ENCODE measurements around the gene RSPRY1. TPM values are rescaled to one million over a fixed set of nuclear protein-coding genes. Genes with fewer than 3 reads are reported as not detected.
"Not testable (repeated sequence)": the region's sequence is repeated elsewhere in the genome, so short reads cannot be mapped to it uniquely, and the experiment has no call there.

RSPRY1 gene
- total RNA-seq, 4 donors from 2014 or later = 28.2 to 31.8 (median 29.5) TPM

GRCh38 chr16:57273826-57274225 is 87.7 kb downstream of the RSPRY1 start:
- Histone ChIP-seq H3K4me3 (no peak overlapping the region), H3K36me3 (no peaks in the 10 kb centered on the region), H3K9me3 (no peaks in the 10 kb centered on the region), H3K27ac (no peak overlapping the region), H3K4me1 (peaks cover 0 to 7% (median 0%) of the 10 kb centered on the region in 3 donors), H3K27me3 (peaks cover 9% of the 10 kb centered on the region)
- 85 to 100% methylated on average over 2 to 5 of the region's 5 CpGs for WGBS, 2 donors (ENCODE audit: low coverage in 1 of 2)
- TF ChIP-seq EP300 (IDR thresholded peaks at IDR 0.05) = no peak
- TF ChIP-seq CTCF (IDR thresholded peaks at IDR 0.05) = no peak
- TF ChIP-seq POLR2AphosphoS5 (IDR thresholded peaks at IDR 0.05) = no peak
- ATAC-seq = no peak

GRCh38 chr16:57275946-57276345 is 89.8 kb downstream of the RSPRY1 start:
- not testable (repeated sequence) for H3K27me3 ChIP-seq, ATAC-seq, H3K4me3 ChIP-seq, H3K4me1 ChIP-seq, H3K9me3 ChIP-seq, H3K36me3 ChIP-seq
- 56 to 94% methylated on average over 2 to 3 of the region's 5 CpGs for WGBS, 2 donors (ENCODE audit: low coverage in 1 of 2)
- H3K27ac ChIP-seq = peak overlapping the region in 1 of 4 donors; percentile 22

GRCh38 chr16:57276596-57276995 is 90.5 kb downstream of the RSPRY1 start:
- Histone ChIP-seq H3K27me3 (no peaks in the 10 kb centered on the region), H3K36me3 (no peaks in the 10 kb centered on the region), H3K27ac (no peak overlapping the region), H3K9me3 (no peaks in the 10 kb centered on the region), H3K4me3 (no peak overlapping the region), H3K4me1 (peaks cover 0 to 7% (median 0%) of the 10 kb centered on the region in 3 donors)
- no peak for TF ChIP-seq POLR2AphosphoS5 (IDR thresholded peaks at IDR 0.05)
- no peak for TF ChIP-seq POLR2A (IDR thresholded peaks at IDR 0.05)
- TF ChIP-seq EP300 (IDR thresholded peaks at IDR 0.05) = no peak
- TF ChIP-seq CTCF (IDR thresholded peaks at IDR 0.05) = no peak
- ATAC-seq = peak; percentile 73
- 54 to 81% methylated on average over 2 to 5 of the region's 5 CpGs for WGBS, 2 donors (ENCODE audit: low coverage in 1 of 2)

GRCh38 chr16:57277586-57277985 is 91.5 kb downstream of the RSPRY1 start:
- no peaks in the 10 kb centered on the region for H3K9me3 ChIP-seq
- 43 to 93% methylated on average over 1 of the region's 1 CpG for WGBS, 2 donors (ENCODE audit: low coverage in 1 of 2)
- no peak overlapping the region for H3K4me3 ChIP-seq
- no peak for ATAC-seq
- H3K27me3 ChIP-seq = peaks cover 3% of the 10 kb centered on the region
- no peak overlapping the region for H3K27ac ChIP-seq
- TF ChIP-seq POLR2A (IDR thresholded peaks at IDR 0.05) (no peak), CTCF (IDR thresholded peaks at IDR 0.05) (no peak), POLR2AphosphoS5 (IDR thresholded peaks at IDR 0.05) (no peak), EP300 (IDR thresholded peaks at IDR 0.05) (no peak)
- H3K4me1 ChIP-seq = peaks cover 0 to 7% (median 0%) of the 10 kb centered on the region in 3 donors
- no peaks in the 10 kb centered on the region for H3K36me3 ChIP-seq

- ATAC-seq = no peak
- H3K4me3 ChIP-seq = no peak overlapping the region
- TF ChIP-seq POLR2A (IDR thresholded peaks at IDR 0.05) (no peak), EP300 (IDR thresholded peaks at IDR 0.05) (no peak), POLR2AphosphoS5 (IDR thresholded peaks at IDR 0.05) (no peak), CTCF (IDR thresholded peaks at IDR 0.05) (no peak)
- no peak overlapping the region for H3K27ac ChIP-seq
- H3K36me3 ChIP-seq = no peaks in the 10 kb centered on the region
- peaks cover 0 to 7% (median 0%) of the 10 kb centered on the region in 3 donors for H3K4me1 ChIP-seq
- H3K27me3 ChIP-seq = peaks cover 12% of the 10 kb centered on the region
- no peaks in the 10 kb centered on the region for H3K9me3 ChIP-seq
- 100% methylated on average over 1 of the region's 4 CpGs; no CpG with 5 or more reads in 1 of the 2 donors for WGBS, 2 donors (ENCODE audit: low coverage in 1 of 2)
Measured at GRCh38 chr16:57278494-57278893, 92.4 kb downstream of the RSPRY1 start.

Data from gastroesophageal sphincter (tissue), 4 donors.